Stimulated activated CD8-positive, alpha-beta memory T cell treated with anti-CD3 and anti-CD28 coated beads, Interleukin-12 subunit alpha, Interleukin-12 subunit beta, amount 100 ng/mL, for 1 hour (primary cell): ENCODE measurements around the gene HBE1.
"Not testable (repeated sequence)": the region's sequence is repeated elsewhere in the genome, so short reads cannot be mapped to it uniquely, and the experiment has no call there.

Experiments used
- DNase-seq: peaks from one replicate; pipeline ENCODE4 v3.0.0-alpha.2; 2020; ENCODE audit warnings: low read depth

The HBE1 gene

DNA sequence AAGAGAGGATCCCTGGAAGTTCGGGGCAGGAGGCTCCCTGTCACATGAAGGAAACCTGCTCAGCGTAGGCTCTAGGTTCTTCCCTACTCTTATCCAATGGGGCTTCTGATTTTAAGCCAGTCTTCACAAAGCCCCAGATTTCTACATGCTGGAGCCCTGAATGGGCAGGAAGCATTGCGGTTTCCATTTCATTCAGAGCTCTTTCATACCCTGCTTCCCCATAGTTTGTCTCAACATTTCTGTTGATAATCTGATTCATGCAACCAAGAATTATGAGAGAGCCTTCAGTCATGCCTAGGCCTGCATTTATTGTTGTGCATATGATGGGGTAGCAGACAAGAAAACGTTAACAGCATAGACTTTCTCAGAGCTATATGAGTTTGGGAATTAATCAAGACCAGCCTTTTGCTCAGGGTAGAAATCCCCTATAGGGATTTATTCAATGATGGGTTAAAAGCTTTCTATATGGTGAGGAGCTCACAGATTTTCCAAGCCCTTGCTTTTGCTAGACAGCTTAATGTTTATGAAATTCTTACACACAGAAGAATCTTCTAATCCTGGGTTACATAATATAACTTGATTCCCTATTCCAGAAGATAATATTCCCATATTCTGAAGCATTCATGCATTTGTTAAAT is 16.1 kb upstream of the HBE1 start:
- DNase-seq = no peak

DNA sequence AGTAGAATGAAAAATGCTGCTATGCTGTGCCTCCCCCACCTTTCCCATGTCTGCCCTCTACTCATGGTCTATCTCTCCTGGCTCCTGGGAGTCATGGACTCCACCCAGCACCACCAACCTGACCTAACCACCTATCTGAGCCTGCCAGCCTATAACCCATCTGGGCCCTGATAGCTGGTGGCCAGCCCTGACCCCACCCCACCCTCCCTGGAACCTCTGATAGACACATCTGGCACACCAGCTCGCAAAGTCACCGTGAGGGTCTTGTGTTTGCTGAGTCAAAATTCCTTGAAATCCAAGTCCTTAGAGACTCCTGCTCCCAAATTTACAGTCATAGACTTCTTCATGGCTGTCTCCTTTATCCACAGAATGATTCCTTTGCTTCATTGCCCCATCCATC is 14.9 kb upstream of the HBE1 start:
- DNase-seq = no peak

DNA sequence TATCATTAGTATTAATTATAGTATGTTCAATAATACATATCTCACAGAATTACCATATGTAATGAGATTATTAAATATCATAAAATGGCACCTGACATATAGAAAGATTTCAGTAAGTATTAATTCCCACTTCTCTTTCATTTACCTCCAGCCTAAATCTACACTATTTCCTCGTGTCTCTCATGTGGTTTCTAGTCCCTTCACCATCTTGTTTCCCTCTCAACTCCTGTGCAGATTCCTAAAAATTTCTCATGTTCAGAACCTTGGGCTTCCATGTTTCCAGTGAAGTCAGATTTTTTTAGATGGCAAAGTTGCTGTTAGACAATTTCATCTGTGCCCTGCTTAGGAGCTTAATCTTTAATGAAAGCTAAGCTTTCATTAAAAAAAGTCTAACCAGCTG is 14.1 kb upstream of the HBE1 start:
- no peak for DNase-seq

DNA sequence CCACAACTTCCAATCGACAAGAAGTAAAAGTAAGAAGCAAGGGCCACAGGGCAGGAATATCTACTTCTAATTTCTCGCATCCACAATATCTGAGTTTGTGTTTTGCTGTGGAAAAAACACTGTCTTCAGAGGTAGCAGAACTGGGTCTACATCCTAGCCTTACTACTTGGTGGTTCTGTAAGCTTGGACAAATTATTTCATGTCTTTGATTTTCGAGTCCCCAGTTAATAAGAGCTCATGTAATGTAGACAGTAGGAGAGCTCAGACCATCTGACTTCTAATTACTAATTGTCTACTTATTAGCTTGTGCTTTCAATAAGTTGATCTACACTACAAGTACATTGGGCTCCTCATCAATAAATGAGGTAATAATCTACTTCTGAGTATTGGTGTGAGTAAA is 13.3 kb upstream of the HBE1 start:
- no peak for DNase-seq

DNA sequence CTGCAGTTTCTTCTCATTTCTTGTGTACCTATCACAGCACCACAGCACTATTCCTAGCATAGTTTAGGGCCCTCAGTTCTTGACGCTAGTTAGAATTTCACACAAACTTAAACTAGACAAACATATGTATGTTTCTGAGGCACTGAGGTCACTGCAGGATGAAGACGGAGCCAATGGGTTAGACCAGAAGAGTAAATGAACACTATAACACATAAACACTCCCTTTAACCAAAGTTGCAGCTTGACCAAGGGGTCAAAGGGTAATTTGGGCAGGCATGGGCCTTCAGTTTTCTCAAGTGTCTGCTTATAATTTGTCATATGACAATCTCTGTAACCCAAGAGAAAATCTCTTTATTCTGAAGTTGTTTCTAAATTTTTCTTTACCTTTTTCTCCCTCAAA is 12.9 kb upstream of the HBE1 start:
- no peak for DNase-seq

DNA sequence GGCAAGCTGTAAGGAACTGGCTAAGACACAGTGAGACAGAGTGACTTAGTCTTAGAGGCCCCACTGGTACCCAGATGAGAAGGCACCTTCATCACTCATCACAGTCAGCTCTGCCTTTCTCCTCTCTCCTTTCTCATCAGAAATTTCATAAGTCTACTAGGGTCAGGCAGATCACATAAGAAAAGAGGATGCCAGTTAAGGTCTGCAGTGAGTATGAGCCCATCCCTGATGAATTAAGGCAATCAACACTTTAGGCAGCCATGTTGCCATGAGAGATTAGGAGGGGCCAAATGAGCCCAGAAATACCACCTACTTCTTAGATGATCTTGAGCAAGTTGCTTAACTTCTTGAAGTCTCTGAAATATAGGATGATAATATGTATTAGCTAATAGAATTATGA is 11.9 kb upstream of the HBE1 start:
- DNase-seq = no peak

DNA sequence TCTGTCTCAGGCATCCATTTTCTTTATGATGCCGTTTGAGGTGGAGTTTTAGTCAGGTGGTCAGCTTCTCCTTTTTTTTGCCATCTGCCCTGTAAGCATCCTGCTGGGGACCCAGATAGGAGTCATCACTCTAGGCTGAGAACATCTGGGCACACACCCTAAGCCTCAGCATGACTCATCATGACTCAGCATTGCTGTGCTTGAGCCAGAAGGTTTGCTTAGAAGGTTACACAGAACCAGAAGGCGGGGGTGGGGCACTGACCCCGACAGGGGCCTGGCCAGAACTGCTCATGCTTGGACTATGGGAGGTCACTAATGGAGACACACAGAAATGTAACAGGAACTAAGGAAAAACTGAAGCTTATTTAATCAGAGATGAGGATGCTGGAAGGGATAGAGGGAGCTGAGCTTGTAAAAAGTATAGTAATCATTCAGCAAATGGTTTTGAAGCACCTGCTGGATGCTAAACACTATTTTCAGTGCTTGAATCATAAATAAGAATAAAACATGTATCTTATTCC is 10.9 kb upstream of the HBE1 start:
- no peak for DNase-seq

DNA sequence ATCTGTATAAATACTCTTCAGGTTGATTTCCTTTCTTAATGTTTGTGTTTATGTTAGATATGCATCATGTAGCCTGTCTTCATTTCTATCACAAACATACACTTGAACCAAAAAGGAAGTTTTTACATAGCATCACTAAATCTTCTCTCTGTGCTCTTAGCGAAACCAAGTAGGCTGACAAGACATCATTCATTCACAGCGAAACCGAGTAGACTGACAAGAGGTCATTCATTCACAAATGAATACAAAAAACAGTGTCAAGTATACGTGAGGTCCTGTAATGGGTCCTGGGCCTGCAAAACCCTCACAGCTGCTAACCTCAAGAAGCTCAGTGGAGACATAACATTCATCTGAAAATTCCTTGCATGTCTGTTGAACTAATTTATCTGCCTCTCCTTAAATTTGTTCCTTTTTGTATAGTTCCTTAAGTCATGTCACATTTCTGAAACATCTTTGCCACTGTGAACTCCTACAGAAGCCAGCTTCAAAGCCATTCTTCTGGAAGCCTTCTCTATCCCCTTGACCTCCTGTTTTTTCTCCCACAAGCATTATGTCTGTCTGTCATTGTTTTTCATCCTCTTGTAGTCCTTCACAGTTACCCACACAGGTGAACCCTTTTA is 9.8 kb upstream of the HBE1 start:
- DNase-seq = no peak

DNA sequence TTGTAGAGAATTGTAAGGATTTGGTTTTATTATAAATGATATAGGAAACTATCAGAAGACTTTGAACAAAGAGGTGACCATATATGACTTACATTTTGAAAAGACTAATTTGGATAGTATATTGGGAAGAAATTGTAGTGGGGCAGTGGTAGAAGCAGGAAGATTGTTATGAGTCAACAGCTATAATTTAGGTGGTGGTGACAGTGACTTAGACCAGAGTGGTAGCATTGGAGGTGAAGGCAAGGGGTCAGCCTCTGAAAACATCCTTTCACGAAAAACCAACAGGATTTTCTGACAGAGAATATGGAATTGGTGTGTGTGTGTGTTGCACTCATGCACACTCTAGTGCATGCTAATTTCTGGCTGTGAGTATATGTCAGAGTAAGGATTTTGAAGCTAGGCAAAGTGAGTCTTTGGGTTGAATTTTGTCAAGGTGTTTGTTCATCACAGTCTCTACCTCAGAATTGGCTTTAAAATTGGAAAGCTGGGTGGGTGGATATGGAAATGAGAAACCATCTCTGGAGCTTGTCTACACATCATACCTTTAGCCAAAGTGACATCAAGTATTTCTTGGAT is 8.2 kb upstream of the HBE1 start:
- DNase-seq = no peak

DNA sequence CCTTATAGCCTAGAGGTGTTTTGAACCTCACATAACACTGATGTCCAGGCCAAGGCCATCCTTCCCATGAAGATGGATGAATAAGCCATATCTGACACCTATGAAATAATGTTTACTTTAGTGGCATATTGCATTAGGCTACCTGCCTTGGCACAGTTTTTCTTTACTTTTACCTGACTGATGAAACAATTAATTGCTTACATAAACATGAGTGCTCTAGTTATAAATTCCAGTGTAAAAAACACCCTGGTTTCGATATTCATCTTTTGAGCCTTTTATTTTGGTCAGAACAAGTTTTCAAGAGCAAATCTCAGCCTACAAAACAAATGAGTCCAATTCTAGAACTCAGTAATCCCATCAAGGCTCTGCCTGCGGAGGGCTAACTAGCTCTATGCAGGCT is 7.0 kb upstream of the HBE1 start:
- DNase-seq = no peak

DNA sequence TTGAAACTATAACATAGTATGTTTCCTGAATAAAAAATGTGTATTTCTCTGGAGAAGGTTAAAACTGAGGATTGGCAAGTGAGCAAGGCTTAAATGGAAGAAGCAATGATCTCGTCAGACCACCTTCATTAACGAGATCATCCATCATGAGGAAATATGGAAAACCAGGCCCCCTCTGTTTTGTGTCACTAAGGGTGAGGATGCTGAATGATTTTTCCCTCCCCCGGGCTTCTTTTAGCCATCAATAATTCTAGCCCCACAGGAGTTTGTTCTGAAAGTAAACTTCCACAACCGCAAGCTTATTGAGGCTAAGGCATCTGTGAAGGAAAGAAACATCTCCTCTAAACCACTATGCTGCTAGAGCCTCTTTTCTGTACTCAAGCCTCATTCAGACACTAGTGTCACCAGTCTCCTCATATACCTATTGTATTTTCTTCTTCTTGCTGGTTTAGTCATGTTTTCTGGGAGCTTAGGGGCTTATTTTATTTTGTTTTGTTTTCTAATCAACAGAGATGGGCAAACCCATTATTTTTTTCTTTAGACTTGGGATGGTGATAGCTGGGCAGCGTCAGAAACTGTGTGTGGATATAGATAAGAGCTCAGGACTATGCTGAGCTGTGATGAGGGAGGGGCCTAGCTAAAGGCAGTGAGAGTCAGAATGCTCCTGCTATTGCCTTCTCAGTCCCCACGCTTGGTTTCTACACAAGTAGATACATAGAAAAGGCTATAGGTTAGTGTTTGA is 5.8 kb upstream of the HBE1 start:
- DNase-seq = no peak

DNA sequence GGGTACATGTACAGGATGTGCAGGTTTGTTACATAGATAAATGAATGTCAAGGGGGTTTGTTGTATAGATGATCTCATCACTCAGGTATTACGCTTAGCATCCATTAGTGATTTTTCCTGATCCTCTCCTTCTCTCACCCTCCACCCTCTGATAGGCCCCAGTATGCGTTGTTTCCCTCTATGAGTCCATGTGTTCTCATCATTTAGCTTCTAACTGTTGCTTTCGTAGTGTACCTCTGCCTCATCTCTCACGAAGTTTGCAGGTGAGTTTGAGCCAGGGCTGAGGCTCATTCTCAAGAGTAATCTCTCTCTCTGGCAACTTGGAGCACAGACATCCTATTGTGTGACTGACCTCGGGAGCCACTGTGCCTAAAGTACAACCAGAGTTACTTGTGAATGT is 4.7 kb upstream of the HBE1 start:
- no peak for DNase-seq

DNA sequence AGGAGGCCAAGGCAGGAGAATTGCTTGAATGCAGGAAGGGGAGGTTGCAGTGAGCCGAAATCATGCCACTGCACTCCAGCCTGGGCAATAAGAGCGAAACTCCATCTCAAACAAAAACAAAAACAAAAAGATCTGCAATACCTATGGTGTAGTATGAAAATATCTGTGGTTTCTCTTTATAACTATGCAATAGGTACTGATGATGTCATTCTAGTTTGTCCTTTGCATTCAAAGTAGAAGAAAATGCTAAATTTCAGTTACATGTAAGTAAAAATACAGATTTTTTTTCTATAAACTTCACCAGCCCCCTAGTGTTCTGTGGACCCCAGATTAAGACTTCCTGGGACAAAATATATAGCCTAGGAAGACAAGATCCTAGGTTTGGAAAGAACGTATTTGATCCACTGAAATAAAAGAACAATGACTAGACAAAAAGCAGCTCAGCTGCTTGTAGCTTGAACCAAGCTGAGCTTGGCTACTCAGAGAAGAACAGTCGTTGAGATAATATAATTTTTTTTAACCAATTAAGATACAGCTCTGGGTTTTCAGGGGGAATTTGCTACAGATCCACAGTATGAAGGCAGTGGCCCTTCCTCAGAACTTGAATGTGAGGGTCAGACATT is 2.8 kb upstream of the HBE1 start:
- no peak for DNase-seq

DNA sequence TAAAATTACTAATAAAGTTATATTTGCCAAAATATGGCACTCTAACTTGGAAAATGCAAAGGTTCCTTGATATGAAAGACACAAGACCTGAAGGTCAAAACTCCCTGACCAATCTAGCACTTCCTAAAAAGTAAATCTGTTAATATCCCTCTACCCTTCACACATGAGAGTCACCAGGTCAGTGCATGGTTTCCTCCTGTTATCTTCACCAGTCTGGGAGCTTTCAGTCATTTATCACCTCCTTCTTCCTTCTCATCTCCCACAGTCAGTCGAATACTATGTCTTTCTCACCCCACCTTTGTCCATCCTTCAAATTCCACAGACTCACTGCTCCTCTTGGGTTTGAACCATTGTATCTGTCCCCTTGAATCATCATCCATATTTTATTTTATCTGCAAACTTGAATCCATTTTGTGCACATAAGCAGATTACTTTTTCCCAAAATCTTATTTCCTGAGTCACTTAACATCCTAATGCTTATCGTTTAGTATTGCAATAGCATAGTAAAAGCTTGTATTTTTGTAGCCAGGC is 2.6 kb downstream of the HBE1 start:
- no peak for DNase-seq

DNA sequence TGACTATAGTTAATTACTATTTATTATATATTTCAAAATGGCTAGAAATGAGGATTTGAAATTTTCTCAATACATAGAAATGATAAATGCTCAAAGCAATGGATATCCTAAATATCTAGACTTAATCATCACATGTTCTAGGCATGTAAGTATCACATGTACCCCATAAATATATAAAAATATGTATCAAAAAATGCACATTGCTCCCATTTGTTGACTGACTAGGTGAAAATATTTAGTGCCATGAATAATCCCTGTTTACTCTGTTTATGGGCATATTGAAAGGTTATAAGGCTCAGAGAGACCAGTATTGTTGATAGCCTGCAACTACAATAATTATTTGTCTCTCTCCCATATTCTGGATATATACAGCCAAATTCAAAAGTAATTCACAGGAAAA is 3.1 kb downstream of the HBE1 start:
- DNase-seq = no peak

DNA sequence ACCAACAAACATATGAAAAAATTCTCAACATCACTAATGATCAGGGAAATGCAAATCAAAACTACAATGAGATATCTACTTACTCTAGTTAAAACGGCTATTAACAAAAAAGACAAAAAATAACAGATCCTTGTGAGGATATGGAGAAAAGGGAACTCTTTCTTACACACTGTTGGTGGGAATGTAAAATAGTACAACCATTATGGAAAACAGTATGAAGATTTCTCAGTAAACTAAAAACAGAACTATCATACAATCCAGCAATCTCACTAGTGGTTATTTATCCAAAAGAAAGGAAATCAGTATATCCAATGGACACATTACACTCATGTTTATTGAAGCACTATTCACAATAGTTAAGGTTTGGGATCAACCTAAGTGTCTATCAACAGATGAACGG is 3.9 kb downstream of the HBE1 start:
- no peak for DNase-seq

DNA sequence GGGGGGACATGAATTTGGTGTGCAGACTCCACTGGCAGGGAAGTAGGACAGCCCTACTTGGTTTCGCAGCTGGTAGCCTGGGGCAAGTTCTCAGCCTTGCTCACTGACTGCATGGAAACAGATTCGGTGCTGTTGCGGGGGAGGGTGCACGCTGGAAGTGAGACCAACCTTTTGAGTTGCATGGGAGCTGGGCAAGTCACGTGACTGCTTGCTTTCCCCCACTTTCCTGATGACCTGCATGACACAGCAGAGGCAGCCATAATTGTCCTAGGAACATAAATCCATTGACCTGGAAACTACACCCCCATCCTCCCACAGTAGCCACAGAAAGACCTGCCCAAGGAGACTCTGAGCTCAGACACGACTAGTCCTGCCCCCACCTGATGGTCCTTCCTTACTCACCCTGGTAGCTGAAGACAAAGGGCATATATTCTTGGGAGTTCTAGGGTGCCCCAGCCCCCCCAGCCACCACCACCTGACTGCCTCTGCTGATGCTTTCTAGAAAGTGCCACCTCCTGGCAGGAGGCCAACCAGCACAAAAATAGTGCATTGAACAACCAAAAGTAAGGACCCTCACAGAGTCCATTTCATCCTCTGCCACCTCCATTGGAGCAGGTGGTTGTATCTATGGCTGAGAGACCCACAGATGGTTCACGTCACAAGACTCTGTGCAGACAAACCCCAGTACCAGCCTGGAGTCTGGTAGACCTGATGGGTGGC is 11.0 kb downstream of the HBE1 start:
- DNase-seq = no peak

DNA sequence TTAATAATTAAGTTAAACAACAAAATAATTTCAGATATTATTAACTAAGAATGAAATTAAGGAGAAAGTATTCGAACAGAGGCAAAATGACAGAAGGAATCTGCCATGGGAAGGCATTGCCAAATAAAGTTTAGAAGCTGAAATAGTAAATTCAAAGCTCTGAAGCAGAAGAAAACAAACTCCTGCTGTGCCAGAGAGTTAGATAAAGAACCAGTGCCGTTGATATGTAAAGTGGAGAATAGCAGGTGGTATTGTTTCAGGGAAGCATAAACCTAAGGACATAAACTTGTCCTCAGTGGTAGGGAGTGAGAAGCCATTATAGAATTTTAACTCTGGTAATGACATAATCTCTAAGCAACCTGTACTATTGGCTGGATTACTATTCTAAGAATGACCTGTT is 12.4 kb downstream of the HBE1 start:
- DNase-seq = no peak

DNA sequence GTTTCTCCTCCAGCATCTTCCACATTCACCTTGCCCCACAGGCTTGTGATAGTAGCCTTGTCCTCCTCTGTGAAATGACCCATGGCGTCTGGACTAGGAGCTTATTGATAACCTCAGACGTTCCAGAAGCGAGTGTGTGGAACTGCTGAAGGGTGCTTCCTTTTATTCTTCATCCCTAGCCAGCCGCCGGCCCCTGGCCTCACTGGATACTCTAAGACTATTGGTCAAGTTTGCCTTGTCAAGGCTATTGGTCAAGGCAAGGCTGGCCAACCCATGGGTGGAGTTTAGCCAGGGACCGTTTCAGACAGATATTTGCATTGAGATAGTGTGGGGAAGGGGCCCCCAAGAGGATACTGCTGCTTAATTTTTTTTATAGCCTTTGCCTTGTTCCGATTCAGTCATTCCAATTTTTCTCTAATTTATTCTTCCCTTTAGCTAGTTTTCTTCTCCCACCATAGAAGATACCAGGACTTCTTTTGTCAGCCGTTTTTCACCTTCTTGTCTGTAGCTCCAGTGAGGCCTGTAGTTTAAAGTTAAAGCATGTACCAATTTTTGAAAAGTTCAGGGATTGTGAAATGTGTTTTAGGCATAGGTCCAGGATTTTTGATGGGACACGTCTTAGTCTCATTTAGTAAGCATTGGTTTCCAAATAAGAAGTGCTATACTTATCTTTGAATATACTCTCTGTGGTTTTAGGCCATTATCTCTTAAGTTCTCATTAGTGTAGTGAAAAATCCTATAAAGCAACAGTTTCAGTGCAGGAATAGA is 14.9 kb downstream of the HBE1 start, which contains the start of gene HBG2:
TSS of gene HBG2 (minus strand) at position 136 of the 768 bp plus-strand sequence. CDS start at position 83, 53 bp downstream.
- DNase-seq = not testable (repeated sequence)

DNA sequence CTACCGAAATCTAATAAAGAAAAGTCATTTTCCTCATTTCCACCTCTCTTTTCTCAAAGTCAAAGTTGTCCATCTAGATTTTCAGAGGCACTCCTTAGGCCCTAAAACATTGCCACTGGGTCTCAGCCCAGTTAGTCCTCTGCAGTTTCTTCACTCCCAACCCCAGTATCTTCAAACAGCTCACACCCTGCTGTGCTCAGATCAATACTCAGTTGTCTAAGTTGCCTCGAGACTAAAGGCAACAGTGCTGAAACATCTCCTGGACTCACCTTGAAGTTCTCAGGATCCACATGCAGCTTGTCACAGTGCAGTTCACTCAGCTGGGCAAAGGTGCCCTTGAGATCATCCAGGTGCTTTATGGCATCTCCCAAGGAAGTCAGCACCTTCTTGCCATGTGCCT is 15.7 kb downstream of the HBE1 start:
- not testable (repeated sequence) for DNase-seq

DNA sequence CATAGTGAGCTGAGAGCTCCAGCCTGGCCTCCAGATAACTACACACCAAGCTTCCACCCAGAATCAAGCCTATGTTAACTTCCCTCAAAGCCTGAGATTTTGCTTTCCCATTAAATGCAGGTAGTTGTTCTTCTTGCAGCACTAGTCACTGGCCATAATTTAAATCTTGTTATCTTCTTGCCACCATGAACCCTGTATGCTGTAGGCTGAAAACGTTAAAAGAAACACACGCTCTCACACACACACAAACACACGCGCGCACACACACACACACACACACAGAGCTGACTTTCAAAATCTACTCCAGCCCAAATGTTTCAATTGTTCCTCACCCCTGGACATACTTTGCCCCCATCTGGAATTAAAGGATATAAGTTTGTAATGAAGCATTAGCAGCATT is 16.3 kb downstream of the HBE1 start:
- DNase-seq = not testable (repeated sequence)
